ENCODE data around the gene ACOT7.

ACOT7 gene

DNA sequence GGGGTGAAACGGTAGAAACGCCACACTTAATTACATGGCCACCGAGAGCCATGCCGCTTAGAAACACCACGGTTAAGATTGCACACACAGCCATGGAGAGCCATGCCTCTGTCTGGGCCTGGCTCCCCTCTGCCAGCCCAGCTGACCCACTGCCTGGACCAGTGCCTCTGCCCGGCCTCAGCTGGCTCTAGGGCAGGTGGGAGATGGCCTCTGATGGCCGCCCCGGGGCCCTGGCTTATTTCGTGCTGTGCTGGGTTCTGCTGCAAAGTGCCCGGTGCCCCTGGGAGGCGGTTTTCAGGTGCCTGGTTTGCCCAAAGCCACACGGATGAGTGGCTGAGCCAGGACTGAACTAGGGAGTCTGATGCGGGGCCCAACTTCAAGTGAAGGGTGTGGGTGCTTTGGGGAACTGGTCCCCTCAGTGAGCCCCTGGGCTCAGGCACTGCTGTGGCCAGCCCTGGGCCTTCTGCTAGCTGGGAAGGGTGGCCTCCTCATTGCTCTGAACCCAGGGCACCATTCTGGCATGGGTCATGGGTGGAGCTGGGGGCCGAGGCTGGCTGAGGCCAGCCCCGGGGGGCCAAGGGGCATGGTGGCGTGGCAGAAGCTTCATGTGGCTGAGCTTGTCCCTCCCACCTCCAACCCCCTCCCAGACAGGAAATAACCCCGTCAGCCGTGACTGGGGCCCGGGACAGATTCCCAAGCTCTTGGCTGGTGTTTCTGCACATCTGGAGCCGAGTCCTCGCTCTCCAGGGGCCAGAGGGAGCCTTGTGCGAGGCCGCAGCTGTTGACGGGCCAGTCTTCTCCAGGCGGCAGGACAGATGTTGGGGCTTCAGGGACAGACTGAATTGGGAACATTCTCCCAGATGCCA is 130.8 kb downstream of the ACOT7 start:
- DNase-seq, result no peak

DNA sequence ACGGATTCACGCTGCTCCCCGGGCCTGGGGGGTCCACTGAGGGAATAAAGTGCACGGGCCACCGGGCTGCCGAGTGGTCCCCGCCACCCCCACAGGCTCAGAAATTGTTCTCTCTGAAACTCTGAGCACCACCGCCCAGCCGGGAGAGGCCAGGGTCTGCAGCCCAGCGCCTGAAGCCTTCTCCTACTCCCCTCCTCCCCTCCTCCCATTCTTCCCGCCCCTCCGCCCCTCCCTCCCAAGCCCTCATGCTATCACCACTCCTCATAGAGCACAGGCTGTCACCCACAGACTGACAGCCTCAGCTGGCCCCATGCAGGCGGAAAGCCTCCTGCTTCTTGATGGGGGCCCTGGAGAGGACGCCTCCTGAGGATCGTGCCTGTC is 132.0 kb downstream of the ACOT7 start:
- DNase-seq, result no peak

- peak; percentile 37 for DNase-seq
Measured at GRCh38 chr1:6260961-6261614, 132.5 kb downstream of the ACOT7 start, which contains the start of gene GPR153. TSS of gene GPR153 (minus strand) at chr1:6261098. CDS start at chr1:6254905, 6,193 bp downstream.

- DNase-seq, result no peak
Measured at GRCh38 chr1:6260433-6260934, 133.1 kb downstream of the ACOT7 start.

DNA sequence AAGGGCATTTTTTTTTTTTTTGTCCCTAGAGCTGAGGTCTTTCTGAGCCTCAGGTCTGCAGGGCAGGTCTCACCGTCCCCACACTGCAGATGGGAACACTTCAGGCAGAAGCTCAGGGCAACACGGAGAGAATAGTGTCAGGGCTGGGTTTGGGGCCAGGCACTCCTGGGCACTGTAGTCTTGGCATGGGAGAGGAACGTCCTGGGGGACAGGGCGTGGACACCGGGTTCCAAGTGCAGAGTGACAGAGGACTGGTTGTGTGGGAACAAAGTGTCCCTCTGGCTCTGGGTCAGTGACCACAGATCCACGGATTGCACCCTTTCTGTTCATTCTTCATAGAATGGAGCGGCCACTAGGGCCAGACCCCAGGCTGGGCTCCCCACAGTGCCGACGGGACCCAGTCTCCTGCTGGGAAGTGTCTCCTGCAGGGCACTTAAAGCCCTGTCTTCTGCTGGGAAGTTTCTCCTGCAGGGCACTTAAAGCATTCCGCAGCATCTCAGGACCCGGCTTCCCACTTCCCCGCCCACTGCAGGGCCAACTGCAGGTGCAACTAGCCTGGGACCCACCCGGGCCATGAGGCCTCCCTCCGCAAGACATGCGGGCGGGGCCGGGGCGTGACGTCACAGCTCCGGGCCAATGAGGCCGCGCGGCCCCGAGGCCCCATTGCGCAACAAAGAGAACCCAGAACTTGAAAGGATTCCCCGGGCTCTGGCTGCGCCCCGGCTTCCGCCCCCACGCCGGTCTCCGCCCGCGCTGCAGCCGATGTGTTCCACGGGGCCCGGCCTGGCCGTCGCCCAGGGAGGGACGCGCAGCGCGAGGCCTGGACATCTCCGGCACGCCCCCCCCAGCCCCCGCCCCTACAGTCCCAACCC is 133.8 kb downstream of the ACOT7 start:
- peak; percentile 81 for DNase-seq

DNA sequence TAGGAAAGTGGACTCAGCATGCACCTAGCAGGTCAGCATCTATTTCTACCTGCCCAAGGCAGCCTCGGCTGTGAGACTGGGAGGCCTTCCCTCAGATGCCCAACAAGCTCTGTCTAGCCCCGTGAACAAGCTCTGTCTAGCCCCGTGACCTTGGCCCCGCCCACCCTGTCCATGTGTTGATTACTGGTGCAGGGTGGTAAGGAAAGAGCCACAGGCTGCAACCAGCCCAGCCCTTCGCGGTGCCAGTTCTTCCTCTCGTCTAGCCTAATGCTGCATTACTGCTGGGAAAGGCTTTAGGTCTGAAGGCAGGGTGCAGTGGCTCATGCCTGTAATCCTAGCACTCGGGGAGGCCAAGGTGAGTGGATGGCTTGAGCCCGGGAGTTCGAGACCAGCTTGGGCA is 134.9 kb downstream of the ACOT7 start:
- DNase-seq, result no peak

GRCh38 chr1:6257541-6258069 is 136.0 kb downstream of the ACOT7 start:
- no peak for DNase-seq

DNA sequence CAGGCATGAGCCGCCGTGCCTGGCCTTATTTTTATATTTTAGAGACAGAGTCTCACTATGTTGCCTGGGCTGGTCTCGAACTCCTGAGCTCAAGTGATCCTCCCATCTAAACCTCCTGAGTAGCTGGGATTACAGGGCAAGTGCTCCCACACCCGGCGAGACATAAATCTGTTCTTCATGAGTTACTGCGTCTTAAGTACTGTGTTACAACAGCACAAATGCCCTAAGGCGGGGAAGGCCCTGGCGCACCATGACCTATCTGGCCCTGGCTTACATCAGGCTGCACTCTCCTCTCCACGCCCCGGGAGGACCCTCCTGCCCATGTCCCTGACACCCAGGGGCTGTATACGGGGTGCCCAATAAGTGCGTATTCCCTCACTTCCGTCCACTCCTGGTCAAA is 136.9 kb downstream of the ACOT7 start:
- DNase-seq, result no peak

DNA sequence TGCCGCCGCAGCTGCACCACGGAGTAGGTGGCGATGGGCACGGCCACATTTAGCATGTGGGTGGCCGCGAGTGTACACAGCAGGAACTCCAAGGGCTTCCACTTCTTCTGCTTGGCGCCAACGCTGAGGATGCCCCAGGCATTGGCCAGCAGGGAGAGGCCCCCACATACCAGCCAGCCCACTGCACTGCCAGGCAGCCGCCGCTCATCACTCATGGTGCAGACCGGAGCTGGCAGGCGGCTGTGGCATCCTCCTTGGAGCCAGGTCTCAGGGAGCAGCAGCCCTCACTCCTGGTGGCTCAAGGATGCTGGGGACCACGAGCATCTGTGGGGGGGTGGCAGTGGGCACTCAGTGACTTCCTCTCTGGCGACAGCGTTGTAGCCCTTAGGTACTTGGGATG is 138.9 kb downstream of the ACOT7 start:
- DNase-seq, result no peak

DNA sequence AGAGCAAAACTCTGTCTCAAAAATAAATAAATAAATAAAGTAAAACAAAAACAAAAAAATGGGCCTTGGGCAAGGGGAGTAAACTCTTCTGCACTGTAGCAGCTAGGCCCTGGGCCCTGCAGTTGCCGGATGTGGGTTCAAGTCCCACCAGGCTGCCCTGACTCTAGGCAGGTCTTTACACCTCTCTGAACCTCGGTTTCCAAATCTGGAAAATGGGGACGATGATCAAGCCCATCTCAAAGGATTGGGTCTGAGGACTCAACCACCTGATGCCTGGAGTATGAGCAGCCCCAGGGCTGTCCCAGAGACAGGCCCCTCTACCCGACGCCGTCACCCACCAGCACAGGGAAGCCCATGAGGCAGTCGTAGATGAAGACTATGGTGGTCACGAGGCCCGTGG is 140.2 kb downstream of the ACOT7 start:
- DNase-seq, result no peak

DNA sequence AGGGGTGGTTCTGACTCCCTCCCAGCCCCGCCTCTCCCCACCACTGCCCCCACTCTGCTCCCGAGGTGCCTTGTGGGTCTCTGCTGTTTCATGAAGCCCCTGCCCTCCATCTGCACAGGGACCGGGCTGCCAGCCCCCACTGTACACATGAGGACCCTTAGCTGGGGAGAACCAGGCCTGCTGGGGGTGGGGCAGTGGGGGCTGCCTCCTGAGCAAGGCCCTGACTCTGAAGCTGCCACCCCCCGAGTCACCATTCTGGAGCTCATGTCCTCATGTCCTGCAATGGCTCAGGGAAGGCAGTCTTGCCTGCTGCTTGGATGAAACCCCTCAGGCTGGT is 141.2 kb downstream of the ACOT7 start:
- no peak for DNase-seq

GRCh38 chr1:6251681-6252373 is 141.7 kb downstream of the ACOT7 start:
- DNase-seq, result no peak

DNA sequence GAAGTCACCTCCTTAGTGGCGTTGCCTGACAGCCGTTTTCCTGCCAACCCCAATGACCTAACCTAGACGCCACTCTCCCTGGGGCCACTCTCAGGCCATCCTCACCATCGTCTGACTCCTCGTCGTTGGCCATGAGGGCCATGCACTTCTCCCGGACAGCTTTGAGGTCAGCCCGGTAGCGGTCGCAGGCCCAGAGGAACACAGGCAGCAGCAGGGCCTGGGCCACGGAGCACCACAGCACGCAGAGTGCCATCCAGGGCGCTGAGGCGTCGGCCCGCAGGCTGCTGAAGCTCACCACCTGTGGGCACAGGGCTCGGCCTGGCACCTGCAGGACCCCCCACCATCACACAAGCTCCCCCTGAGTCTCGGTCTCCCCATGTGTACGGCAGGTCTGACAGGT is 142.3 kb downstream of the ACOT7 start:
- DNase-seq, result no peak

GRCh38 chr1:6249739-6250689 is 143.6 kb downstream of the ACOT7 start:
- no peak for DNase-seq

DNA sequence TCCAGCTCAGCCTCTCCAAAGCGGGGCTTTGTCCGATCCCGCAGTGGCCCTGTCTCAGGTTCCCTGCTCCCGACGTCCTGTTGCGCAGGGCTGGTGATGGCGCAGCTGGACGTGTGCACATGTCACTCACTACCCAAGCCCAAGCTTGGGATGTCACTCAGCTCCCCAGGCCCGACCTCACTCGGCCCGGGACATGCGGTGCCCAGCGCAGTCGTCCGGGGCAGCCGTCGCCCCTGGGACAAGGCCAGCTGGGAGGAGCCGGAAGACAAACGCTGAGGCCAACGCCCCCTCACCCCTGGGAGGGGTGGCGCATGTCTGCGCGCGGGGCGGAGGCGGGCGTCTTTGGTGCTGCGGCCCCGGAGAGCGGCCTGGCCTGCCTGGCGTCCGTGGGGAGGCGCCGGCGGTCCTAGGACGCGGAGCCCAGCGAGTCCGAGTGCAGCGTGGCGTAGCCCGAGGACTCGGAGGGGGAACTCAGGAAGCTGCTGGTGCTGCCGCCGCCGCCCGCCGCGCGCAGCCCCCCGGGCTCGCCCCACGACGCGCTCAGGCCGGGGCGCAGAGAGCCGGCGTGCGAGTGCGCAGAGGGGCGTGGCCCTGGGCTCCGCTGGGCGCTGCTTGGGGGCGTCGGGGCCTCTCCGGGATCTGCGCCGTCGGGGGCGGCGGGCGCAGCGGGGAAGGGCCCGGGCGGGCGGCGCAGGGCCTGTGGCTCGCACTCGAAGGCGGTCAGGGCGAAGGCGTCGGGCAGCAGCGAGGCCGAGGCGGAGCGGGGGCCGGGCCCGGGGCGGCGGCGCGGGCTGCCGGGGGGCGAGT is 144.4 kb downstream of the ACOT7 start:
- DNase-seq, result no peak

DNA sequence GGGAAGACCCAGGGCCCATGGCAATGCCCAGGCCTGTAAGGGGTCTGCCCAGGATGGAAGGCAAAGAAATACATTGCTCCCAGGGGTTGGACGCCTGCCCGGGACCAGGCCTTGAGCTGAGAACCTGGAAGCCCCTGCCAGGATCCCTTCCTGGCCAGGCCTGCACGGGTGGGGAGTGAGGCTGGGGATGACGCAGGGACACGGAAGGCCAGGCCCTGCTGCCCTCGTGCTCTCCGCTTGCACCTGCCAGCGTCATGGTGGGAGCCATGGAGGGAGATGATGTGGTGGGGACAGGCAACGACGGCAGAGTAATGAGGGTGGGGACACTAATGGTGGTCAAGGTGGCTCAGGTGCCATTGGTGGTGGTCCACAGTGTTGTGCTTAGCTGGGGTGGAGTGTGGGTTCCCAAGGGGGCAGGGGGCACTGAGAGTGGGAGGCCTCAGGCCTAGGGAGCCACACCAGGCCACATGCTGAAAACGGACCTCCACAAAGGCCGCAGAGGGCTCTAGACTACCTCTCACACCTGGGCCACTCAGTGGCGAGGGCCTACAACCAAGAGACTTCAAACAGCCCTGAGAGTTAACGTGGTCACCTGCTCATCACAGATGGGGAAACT is 145.3 kb downstream of the ACOT7 start:
- no peak for DNase-seq

GRCh38 chr1:6247651-6248050 is 145.9 kb downstream of the ACOT7 start:
- no peak for DNase-seq

DNA sequence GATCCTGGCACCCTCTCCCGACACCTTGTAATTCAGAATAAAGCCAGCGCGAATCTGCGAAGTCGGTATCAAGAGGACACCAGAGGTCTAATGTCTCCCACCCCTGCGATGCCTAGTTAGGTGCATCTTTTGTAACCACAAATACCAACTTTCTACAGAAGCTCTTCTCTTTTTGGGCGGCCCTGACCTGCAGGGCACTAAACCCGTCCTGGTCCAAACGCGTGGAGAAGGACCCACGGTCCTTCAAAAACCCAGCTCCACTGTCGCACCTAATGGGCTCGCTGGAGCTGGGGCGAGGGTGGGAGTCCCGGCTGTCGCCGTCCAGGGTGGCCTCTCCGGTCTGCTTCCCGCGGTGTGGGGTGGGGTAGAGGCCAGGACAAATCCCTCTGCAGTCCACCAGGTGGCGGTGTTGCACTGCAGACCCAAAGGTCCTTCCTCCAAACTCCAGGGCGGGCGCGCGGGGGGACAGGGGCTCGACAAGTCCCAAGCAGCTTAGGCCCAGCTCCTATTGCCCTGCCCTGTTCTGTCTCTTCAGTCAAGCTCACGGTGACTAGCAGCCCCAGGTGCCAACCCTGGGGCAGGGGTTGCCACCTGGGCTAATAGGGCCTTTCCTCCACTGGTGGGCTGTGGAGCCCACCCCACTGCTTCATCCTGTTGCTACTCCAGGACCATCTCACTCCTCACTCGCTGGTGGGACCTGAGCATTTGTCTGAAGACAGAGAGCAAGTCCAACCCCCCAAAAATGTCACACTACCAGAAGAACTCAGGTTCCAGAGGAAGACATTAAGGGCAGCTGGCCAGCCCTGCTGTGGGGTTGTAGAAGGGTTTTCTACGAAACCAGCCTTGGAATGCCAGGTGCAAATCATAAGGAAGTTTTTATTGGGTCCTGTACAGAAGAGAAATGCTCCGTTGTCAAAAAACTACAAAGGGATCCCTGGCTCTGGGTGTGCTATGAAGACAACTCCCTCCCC is 146.8 kb downstream of the ACOT7 start:
- DNase-seq, result no peak
